Measurements from ENCODE around the gene USH1G. TPM values are rescaled to one million over a fixed set of nuclear protein-coding genes. Genes with fewer than 3 reads are reported as not detected.
"Not testable (repeated sequence)": the region's sequence is repeated elsewhere in the genome, so short reads cannot be mapped to it uniquely, and the experiment has no call there.

The USH1G gene
- total RNA-seq, 4 donors from 2014 or later = 1.1 to 3.7 (median 1.9) TPM

- DNase-seq (ENCODE audit: low spot score in 2 of 2) = no peak
- H3K27ac ChIP-seq = no peak overlapping the region
- no peaks in the 10 kb centered on the region for H3K9me3 ChIP-seq
- TF ChIP-seq POLR2AphosphoS5 (IDR thresholded peaks at IDR 0.05) (no peak), EP300 (IDR thresholded peaks at IDR 0.05) (no peak), POLR2A (IDR thresholded peaks at IDR 0.05) (no peak), CTCF (IDR thresholded peaks at IDR 0.05) (no peak)
- H3K4me1 ChIP-seq = peaks cover 10% of the 10 kb centered on the region
- no peaks in the 10 kb centered on the region for H3K36me3 ChIP-seq
- no peak overlapping the region for H3K4me3 ChIP-seq
- peaks cover 21% of the 10 kb centered on the region for H3K27me3 ChIP-seq
- 79% methylated on average over 12 of the region's 13 CpGs for WGBS
Measured at GRCh38 chr17:74916136-74916850, 6.8 kb downstream of the USH1G start.

- peaks cover 17% of the 10 kb centered on the region for H3K4me1 ChIP-seq
- not testable (repeated sequence) for DNase-seq (ENCODE audit: low spot score in 2 of 2); H3K36me3 ChIP-seq; H3K27me3 ChIP-seq; H3K9me3 ChIP-seq; H3K4me3 ChIP-seq; H3K27ac ChIP-seq
- 78% methylated on average over 8 of the region's 8 CpGs for WGBS
Measured at GRCh38 chr17:74911423-74911822, 11.6 kb downstream of the USH1G start.

- WGBS = 74% methylated on average over 4 of the region's 4 CpGs
- H3K36me3 ChIP-seq; DNase-seq (ENCODE audit: low spot score in 2 of 2); H3K27ac ChIP-seq; H3K9me3 ChIP-seq; H3K27me3 ChIP-seq; H3K4me3 ChIP-seq: not testable (repeated sequence)
- peaks cover 17% of the 10 kb centered on the region for H3K4me1 ChIP-seq
Measured at GRCh38 chr17:74909097-74909496, 14.0 kb downstream of the USH1G start.

GRCh38 chr17:74907012-74907411 lies 16.0 kb downstream of the USH1G start:
- H3K27ac ChIP-seq = no peak overlapping the region
- TF ChIP-seq POLR2AphosphoS5 (IDR thresholded peaks at IDR 0.05) (no peak), CTCF (IDR thresholded peaks at IDR 0.05) (no peak), POLR2A (IDR thresholded peaks at IDR 0.05) (no peak)
- H3K4me1 ChIP-seq = peaks cover 17% of the 10 kb centered on the region
- DNase-seq (ENCODE audit: low spot score in 2 of 2) = no peak
- H3K36me3 ChIP-seq = no peaks in the 10 kb centered on the region
- no CpG with 5 or more reads among the region's 34 CpGs for WGBS
- H3K27me3 ChIP-seq = peaks cover 11% of the 10 kb centered on the region
- H3K9me3 ChIP-seq = no peaks in the 10 kb centered on the region
- no peak overlapping the region for H3K4me3 ChIP-seq

GRCh38 chr17:74906214-74906793 lies 16.8 kb downstream of the USH1G start:
- H3K4me3 ChIP-seq = not testable (repeated sequence)
- peaks cover 11% of the 10 kb centered on the region for H3K27me3 ChIP-seq

GRCh38 chr17:74904687-74905409 lies 18.2 kb downstream of the USH1G start:
- Histone ChIP-seq H3K4me1 (peaks cover 17% of the 10 kb centered on the region), H3K27me3 (peaks cover 11% of the 10 kb centered on the region), H3K36me3 (no peaks in the 10 kb centered on the region), H3K4me3 (no peak overlapping the region), H3K27ac (no peak overlapping the region), H3K9me3 (no peaks in the 10 kb centered on the region)
- DNase-seq (ENCODE audit: low spot score in 2 of 2) = no peak
- 84% methylated on average over 6 of the region's 7 CpGs for WGBS
- TF ChIP-seq POLR2AphosphoS5 (IDR thresholded peaks at IDR 0.05) (no peak), EP300 (IDR thresholded peaks at IDR 0.05) (no peak), POLR2A (IDR thresholded peaks at IDR 0.05) (no peak), CTCF (IDR thresholded peaks at IDR 0.05) (no peak)

More at GRCh38 chr17:74906214-74906793, 16.8 kb downstream of the USH1G start:
- WGBS = 72% methylated on average over 6 of the region's 6 CpGs
- not testable (repeated sequence) for H3K36me3 ChIP-seq; DNase-seq (ENCODE audit: low spot score in 2 of 2); H3K9me3 ChIP-seq; H3K27ac ChIP-seq
- H3K4me1 ChIP-seq = peaks cover 17% of the 10 kb centered on the region
